Fibroblast of the aortic adventitia (primary cell): ENCODE results near the gene SERPINA6. TPM values are rescaled to one million over a fixed set of nuclear protein-coding genes. Genes with fewer than 3 reads are reported as not detected.

Source experiments
- DNase-seq: peaks from one replicate; pipeline ENCODE4 v3.0.0-alpha.2; 2010; ENCODE audit warnings: low read depth
- H3K4me3 ChIP-seq: 2 replicates; pipeline ENCODE4 v1.5.1; 2011; ENCODE audit warnings: low read depth, mild to moderate bottlenecking, control low read depth, low read length, moderate library complexity
- total RNA-seq: library from RNA; depleted of rRNA; stranded (reverse); fragments of >200 nt; gene quantifications from 2 replicates; pipeline ENCODE4 v1.2.3, GENCODE V29; 2012; ENCODE audit warnings: low replicate concordance
- TF ChIP-seq, protein P1 (sequence below): IDR thresholded peaks from 2 replicates; pipeline ENCODE4 v1.5.1; 2011; ENCODE audit warnings: mild to moderate bottlenecking, low read length, control low read depth, inconsistent platforms; ENCODE audit not compliant: insufficient read depth

SERPINA6 gene
- total RNA-seq, 1 donor: not detected

DNA sequence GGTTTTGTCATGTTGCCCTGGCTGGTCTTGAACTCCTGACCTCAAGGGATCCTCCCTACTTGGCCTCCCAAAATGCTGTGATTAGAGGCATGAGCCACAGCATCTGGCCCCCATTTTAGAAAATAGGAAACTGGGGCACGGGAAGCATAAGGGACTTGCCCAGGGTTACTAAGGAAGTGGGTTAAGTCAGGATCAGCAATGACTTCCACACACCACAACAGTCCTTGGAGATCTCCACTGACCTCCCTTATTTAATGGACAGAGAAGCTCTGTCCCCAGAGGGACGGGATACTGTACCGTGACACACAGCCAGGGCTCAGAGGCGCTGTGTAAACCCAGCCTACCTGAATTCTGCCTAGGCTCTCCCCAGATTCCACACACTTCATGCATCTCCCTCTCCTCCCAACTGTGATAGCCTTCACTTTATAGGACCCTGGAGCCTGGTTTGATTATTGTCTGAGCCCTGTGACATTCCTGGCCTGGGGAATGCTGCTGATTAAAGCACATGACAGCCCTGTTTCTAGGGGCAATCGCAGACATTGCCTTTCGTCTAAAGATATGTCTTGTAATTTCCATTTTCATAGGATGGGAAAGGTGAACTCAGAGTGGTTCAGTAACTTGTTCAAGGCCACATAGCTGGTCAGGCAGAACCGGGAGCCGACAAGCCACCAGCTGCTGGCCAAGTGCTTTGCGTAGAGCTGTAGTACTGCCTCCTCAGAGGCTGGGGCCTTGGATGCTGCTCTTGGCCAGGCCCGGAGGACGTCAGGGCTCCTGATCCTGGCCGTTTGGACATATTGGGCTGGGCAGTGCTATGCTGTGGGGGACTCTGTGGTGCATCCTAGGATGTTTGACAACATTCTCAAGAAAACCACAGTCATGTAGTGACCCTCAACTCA lies 44.5 kb upstream of the SERPINA6 start:
- H3K4me3 ChIP-seq: no peak overlapping the region
- TF ChIP-seq, protein P1, sequence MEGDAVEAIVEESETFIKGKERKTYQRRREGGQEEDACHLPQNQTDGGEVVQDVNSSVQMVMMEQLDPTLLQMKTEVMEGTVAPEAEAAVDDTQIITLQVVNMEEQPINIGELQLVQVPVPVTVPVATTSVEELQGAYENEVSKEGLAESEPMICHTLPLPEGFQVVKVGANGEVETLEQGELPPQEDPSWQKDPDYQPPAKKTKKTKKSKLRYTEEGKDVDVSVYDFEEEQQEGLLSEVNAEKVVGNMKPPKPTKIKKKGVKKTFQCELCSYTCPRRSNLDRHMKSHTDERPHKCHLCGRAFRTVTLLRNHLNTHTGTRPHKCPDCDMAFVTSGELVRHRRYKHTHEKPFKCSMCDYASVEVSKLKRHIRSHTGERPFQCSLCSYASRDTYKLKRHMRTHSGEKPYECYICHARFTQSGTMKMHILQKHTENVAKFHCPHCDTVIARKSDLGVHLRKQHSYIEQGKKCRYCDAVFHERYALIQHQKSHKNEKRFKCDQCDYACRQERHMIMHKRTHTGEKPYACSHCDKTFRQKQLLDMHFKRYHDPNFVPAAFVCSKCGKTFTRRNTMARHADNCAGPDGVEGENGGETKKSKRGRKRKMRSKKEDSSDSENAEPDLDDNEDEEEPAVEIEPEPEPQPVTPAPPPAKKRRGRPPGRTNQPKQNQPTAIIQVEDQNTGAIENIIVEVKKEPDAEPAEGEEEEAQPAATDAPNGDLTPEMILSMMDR: no peak
- DNase-seq: no peak

DNA sequence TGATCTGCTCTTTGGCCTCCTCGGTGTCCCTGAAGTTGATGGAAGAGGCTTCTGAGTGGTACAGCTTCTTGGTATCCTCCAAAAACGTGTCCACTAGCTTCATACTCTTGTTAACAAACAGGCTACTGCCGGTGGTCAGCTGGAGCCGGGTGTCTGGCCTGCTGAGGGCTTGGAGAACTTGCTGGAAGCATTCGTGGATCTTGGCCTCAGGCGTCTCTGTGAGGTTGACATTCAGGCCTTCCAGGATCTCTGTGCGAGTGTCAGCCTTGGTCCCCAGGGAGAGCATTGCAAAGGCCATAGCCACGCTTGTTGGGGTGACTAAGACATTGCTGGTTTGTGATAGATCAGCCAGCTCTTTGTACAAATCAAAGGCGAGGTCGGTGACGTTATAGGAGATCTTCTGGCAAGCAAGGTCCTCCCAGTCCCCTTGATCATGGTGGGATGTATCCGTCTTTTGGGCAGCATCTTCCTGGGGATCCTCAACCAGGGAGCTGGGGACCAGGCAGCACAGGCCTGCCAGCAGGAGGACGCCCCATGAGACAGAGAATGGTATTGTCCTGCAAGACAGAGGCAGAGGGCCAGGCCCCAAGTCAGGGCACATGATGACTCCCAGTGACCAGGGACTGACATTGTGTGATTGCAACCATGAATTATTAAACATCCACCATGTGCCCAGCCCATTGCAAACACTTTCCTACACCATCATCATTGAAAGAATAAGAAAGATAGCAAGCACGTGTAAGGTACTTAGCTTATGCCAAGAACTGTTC lies 43.2 kb upstream of the SERPINA6 start, which contains the start of gene SERPINA2:
Gene SERPINA2 (minus strand): TSS at position 553 of the 770 bp plus-strand sequence.
- TF ChIP-seq, protein P1: no peak

DNA sequence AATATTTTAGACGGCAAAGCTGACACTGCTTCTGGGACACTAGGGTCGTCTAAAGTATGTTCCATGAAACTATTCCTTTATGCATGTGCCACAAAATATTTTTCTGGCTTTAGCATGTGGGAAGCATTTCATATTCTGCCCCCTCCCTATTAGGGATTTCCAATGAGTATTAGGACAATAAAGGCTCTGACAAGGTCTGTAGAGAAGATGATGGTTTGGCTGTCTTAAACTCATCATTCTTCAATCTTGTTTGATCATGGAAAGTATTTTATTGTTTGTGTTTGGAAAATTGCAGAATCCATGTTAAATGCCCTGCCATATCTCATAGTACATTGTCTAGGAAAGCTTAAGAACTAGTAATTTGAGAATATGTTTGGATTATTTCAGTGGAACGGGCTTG lies 42.5 kb upstream of the SERPINA6 start:
- H3K4me3 ChIP-seq: no peak overlapping the region
- TF ChIP-seq, protein P1: no peak
- no peak for DNase-seq

More for the DNA sequence above, 43.2 kb upstream of the SERPINA6 start, which contains the start of gene SERPINA2:
- DNase-seq: no peak
- H3K4me3 ChIP-seq: no peak within 1 kb of the TSS

DNA sequence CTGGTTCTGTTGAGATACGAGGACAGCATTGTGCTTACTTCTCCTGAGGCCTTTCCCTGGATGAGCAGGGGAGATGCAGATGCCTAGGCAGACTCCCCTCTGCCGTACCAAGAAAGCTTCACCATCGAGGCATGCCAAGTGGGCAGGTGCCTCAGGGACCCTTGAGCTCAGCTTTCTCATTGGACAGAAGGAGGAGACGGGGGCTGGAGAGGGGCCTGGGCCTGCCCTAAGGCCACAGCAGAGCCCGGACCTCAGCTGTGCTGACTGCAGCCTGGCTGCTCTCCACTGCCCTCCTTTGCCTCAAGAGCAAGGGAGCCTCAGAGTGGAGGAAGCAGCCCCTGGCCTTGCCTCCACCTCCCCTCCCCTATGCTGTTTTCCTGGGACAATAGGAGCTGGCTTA lies 41.8 kb upstream of the SERPINA6 start:
- TF ChIP-seq, protein P1: no peak
- no peak for DNase-seq
- H3K4me3 ChIP-seq: no peak overlapping the region

DNA sequence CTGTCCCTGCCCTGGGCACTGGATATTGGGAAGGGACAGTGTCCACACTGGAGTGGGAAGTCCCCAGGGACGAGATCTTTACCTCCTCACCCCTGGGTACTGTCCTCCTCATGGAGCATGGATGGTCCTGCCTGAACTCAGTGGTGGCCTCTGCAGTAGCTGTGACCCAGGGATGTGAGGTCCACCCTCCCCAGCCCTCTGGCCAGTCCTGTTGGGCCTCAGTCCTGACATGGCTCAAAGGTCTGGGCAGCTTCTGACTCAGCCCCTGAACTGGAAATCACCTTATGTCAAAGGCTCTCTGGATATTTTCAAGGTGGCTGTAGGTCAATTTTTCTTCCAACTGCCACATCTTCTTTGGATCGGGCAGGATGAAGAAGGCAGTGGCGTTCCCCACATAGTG lies 40.9 kb upstream of the SERPINA6 start:
- H3K4me3 ChIP-seq: no peak overlapping the region
- TF ChIP-seq, protein P1: no peak
- DNase-seq: no peak

DNA sequence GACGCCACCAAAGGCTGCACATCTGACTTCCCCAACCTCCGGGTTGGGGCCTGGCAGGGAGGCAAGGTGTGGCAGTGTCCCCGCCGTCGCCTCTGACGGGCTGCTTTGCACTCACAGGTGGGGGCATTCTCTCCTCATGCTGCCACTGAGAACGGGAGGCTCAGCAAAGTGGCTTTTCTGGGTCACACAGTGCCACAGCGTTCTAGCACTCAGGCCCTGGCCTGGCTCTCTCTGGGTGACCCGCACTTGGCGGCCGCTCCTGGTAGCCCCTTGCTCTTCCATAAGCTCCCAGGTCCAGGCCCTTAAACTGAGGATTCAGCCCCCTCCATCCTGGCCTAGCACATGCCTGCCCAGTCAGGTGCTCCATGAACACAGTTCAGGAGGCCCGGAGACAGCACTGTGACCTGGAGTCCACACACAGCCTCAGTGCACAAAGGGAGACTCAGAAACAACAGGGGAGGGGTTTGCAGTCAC lies 40.1 kb upstream of the SERPINA6 start:
- H3K4me3 ChIP-seq: no peak overlapping the region
- DNase-seq: no peak
- TF ChIP-seq, protein P1: no peak
